Measurements from ENCODE around the gene XIRP2. TPM values are rescaled to one million over a fixed set of nuclear protein-coding genes. Genes with fewer than 3 reads are reported as not detected.

Gene XIRP2
- polyA plus RNA-seq (ENCODE audit: low read depth in 6 of 6), result under 1 TPM in 1 of 6 donors, not detected in 5; 0.25 TPM

DNA sequence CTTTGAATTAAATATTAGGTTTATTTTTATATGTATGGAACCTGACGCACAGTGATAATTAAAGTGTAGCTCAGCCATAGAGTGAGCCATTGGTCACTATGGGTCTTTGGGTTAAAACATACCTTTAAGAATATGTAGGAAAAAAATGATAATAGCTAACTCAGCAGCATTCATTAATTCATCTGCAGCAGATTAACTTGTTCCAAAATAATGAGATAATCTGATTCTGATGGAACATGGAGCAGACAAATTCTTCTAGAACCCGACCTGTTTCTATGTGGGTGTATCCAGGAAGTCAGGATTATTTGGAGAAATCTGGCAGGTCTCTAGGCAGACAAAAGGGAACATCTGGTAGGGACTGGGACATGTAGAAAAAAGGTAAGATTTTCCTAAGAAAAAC is at the start of gene XIRP2:
TSS of gene XIRP2 (plus strand) at position 301 of the 400 bp plus-strand sequence. CDS start 15,003 bp downstream, outside the sequence.
- Mint-ChIP-seq H3K4me1 (no peaks in the 10 kb centered on the region), H3K27me3 (no peaks in the 10 kb centered on the region), H3K9me3 (peaks cover 0 to 6% (median 0%) of the 10 kb centered on the region in 7 donors), H3K4me3 (no peak within 1 kb of the TSS), H3K36me3 (no peaks in the 10 kb centered on the region), H3K27ac (no peak within 1 kb of the TSS)
- ATAC-seq (ENCODE audit: low read depth in 2 of 2) (no peak), DNase-seq (no peak)

DNA sequence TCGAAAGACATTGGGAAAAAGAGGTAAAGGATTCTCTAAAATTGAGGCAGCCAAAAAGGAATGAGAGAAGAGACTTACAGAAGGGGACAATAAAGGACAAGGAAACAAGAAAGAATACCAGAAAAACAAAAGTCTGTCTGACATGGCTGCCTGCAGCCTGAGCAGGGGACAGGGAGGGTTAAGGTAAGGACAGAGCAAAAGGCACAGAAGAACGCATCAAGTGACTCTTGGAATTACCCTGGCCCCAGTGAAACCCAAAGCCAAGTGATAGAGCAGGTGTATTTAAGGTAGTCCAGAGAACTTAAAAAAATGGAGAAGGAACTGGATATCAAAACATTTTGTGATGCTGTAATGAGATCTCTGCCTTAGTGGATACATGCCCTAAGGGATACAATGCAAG is 47.1 kb upstream of the XIRP2 start:
- H3K36me3 Mint-ChIP-seq, result no peaks in the 10 kb centered on the region
- H3K9me3 Mint-ChIP-seq, result peaks cover 0 to 3% (median 0%) of the 10 kb centered on the region in 7 donors
- DNase-seq (no peak), ATAC-seq (ENCODE audit: low read depth in 2 of 2) (no peak)
- no peak overlapping the region for H3K4me3 Mint-ChIP-seq
- no peaks in the 10 kb centered on the region for H3K4me1 Mint-ChIP-seq
- peak overlapping the region in 2 of 6 donors; percentile 16 to 56 for H3K27ac Mint-ChIP-seq
- no peaks in the 10 kb centered on the region for H3K27me3 Mint-ChIP-seq

GRCh38 chr2:166841679-166842078 is 46.6 kb upstream of the XIRP2 start:
- H3K27me3 Mint-ChIP-seq, result no peaks in the 10 kb centered on the region
- H3K27ac Mint-ChIP-seq, result no peak overlapping the region
- DNase-seq (no peak), ATAC-seq (ENCODE audit: low read depth in 2 of 2) (no peak)
- H3K4me1 Mint-ChIP-seq, result no peaks in the 10 kb centered on the region
- H3K9me3 Mint-ChIP-seq, result peaks cover 0 to 6% (median 0%) of the 10 kb centered on the region in 7 donors
- H3K4me3 Mint-ChIP-seq, result no peak overlapping the region
- H3K36me3 Mint-ChIP-seq, result no peaks in the 10 kb centered on the region

DNA sequence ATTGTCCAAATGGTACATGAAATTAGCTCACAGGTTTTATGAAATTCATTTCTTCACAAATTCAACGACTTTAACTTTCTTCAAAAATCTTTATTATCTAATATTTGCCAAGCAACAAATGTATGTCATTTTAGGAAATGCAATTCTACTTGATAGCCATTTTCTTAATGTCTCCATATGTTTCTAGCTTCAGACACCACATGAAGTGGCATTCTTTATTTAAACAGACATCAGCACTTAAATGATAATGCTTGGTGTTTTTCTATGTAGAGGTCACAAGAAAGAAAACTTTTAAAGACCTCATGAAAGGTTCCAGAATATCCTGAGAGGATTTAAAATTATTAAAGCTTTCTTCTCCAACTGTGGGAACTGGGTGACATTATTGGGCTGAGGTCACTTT is 44.2 kb upstream of the XIRP2 start:
- Mint-ChIP-seq H3K36me3 (no peaks in the 10 kb centered on the region), H3K4me1 (no peaks in the 10 kb centered on the region), H3K9me3 (peaks cover 4 to 25% (median 7%) of the 10 kb centered on the region in 7 donors)

DNA sequence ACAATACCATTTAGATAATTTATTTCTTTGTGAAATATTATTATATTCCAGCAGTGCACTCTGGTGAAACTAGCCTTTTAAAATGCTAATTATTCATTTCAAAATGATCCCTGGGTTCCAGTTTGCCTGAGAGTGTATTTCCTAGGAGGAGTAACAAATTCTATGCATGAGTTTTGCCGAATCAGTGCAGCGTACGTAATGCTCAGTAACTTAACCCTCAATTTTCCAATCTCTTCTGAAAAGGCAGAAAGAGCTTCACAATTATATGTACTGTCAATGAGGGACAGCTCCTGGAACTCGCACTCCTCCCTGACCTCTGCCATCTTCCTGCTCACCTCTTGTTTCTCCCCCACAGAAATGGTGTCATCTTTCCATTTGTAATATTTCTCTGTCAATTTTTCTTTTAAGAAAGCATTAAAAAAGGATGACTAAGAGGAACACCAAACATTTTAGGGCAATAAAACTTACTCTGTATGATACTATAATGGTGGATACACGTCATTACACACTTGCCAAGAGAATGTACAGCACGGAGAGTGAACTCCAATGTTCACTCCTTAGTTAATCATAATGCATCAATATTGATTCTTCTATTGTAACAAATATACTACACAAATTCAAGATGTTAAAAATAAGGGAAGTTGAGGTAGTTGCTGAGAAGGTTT is 25.7 kb upstream of the XIRP2 start:
- no peaks in the 10 kb centered on the region for H3K9me3 Mint-ChIP-seq
- H3K27me3 Mint-ChIP-seq, result no peaks in the 10 kb centered on the region
- DNase-seq (no peak), ATAC-seq (ENCODE audit: low read depth in 2 of 2) (no peak)
- no peaks in the 10 kb centered on the region for H3K4me1 Mint-ChIP-seq
- no peaks in the 10 kb centered on the region for H3K36me3 Mint-ChIP-seq
- H3K27ac Mint-ChIP-seq, result no peak overlapping the region
- no peak overlapping the region for H3K4me3 Mint-ChIP-seq

More for the DNA sequence above, 44.2 kb upstream of the XIRP2 start:
- ATAC-seq (ENCODE audit: low read depth in 2 of 2) (no peak), DNase-seq (no peak)
- Mint-ChIP-seq H3K27me3 (no peaks in the 10 kb centered on the region), H3K27ac (no peak overlapping the region), H3K4me3 (no peak overlapping the region)

DNA sequence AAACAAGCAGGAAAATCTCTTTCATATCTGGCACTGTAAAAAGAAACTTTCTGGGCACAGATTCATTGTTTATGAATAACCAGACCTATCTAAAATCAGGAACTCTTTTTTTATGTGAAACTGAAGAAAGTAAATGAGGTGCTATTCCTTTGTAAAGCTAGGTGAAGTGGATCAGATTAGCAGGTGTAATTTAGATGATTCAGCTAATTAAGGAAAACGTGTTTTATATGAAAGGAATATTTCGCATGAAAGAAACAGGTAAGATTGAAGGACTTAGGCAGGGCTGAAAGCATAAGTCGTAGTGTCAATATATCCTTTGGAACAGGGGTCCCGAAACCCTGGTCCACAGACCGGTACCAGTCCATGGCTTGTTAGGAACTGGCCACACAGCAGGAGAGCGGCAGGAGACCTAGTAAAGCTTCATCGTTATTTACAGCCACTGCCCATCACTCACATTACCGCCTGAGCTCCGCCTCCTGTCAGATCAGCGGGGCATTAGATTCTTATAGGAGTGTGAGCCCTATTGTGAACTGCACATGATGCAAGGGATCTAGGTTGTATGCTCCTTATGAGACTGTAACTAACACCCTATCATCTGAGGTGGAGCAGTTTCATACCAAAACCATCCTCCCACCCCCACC is 20.3 kb upstream of the XIRP2 start:
- DNase-seq (no peak), ATAC-seq (ENCODE audit: low read depth in 2 of 2) (no peak)
- Mint-ChIP-seq H3K27ac (no peak overlapping the region), H3K9me3 (peaks cover 0 to 3% (median 0%) of the 10 kb centered on the region in 7 donors), H3K27me3 (no peaks in the 10 kb centered on the region), H3K4me1 (no peaks in the 10 kb centered on the region), H3K4me3 (no peak overlapping the region), H3K36me3 (no peaks in the 10 kb centered on the region)

GRCh38 chr2:166870346-166870745 is 17.9 kb upstream of the XIRP2 start:
- no peaks in the 10 kb centered on the region for H3K27me3 Mint-ChIP-seq
- no peak overlapping the region for H3K4me3 Mint-ChIP-seq
- H3K4me1 Mint-ChIP-seq, result no peaks in the 10 kb centered on the region
- no peaks in the 10 kb centered on the region for H3K36me3 Mint-ChIP-seq
- H3K27ac Mint-ChIP-seq, result no peak overlapping the region
- ATAC-seq (ENCODE audit: low read depth in 2 of 2), result no peak
- no peak for DNase-seq
- H3K9me3 Mint-ChIP-seq, result peaks cover 0 to 3% (median 0%) of the 10 kb centered on the region in 7 donors

GRCh38 chr2:166881177-166881576 is 7.1 kb upstream of the XIRP2 start:
- H3K4me1 Mint-ChIP-seq, result peaks cover 0 to 6% (median 0%) of the 10 kb centered on the region in 3 donors
- ATAC-seq (ENCODE audit: low read depth in 2 of 2) (no peak), DNase-seq (no peak)
- H3K9me3 Mint-ChIP-seq, result no peaks in the 10 kb centered on the region
- no peaks in the 10 kb centered on the region for H3K27me3 Mint-ChIP-seq
- H3K36me3 Mint-ChIP-seq, result no peaks in the 10 kb centered on the region
- no peak overlapping the region for H3K27ac Mint-ChIP-seq
- H3K4me3 Mint-ChIP-seq, result no peak overlapping the region

GRCh38 chr2:166882851-166883250 is 5.4 kb upstream of the XIRP2 start:
- no peak for ATAC-seq (ENCODE audit: low read depth in 2 of 2)
- Mint-ChIP-seq H3K4me1 (peaks cover 0 to 6% (median 0%) of the 10 kb centered on the region in 3 donors), H3K27ac (no peak overlapping the region), H3K36me3 (no peaks in the 10 kb centered on the region), H3K4me3 (no peak overlapping the region), H3K27me3 (no peaks in the 10 kb centered on the region), H3K9me3 (no peaks in the 10 kb centered on the region)
- no peak for DNase-seq

GRCh38 chr2:166891727-166892126 is 3.4 kb downstream of the XIRP2 start:
- no peak for DNase-seq
- no peak overlapping the region for H3K27ac Mint-ChIP-seq

GRCh38 chr2:166892397-166892796 is 4.1 kb downstream of the XIRP2 start:
- ATAC-seq (ENCODE audit: low read depth in 2 of 2), result no peak
- H3K27ac Mint-ChIP-seq, result no peak overlapping the region
- no peaks in the 10 kb centered on the region for H3K27me3 Mint-ChIP-seq
- H3K4me1 Mint-ChIP-seq, result no peaks in the 10 kb centered on the region
- peaks cover 0 to 6% (median 0%) of the 10 kb centered on the region in 7 donors for H3K9me3 Mint-ChIP-seq
- no peaks in the 10 kb centered on the region for H3K36me3 Mint-ChIP-seq
- DNase-seq, result no peak
- no peak overlapping the region for H3K4me3 Mint-ChIP-seq

More at GRCh38 chr2:166891727-166892126, 3.4 kb downstream of the XIRP2 start:
- no peaks in the 10 kb centered on the region for H3K27me3 Mint-ChIP-seq
- no peak overlapping the region for H3K4me3 Mint-ChIP-seq
- H3K36me3 Mint-ChIP-seq, result no peaks in the 10 kb centered on the region
- no peak for ATAC-seq (ENCODE audit: low read depth in 2 of 2)
- no peaks in the 10 kb centered on the region for H3K4me1 Mint-ChIP-seq
- H3K9me3 Mint-ChIP-seq, result peaks cover 0 to 6% (median 0%) of the 10 kb centered on the region in 7 donors

DNA sequence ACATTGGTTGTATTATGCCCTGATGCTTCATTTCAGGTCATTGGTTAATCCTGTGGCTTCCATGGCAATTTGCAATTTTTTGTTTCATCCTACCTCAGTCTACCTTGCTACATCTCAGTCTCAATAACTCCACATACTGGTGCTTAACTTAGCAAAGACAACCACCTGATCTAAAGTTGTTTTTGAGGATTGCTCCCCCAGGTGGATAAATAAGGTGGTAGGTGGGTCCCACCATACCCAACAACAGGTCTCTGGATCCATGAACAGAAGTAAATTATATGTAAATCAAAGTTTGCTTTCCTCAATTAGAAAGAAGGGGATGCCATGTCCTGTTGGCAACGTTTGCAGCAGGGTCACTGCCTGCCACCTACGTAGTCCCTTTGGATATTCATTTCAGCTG is 7.0 kb downstream of the XIRP2 start:
- DNase-seq (no peak), ATAC-seq (ENCODE audit: low read depth in 2 of 2) (no peak)
- H3K27me3 Mint-ChIP-seq, result no peaks in the 10 kb centered on the region
- H3K4me3 Mint-ChIP-seq, result no peak overlapping the region
- peaks cover 0 to 2% (median 0%) of the 10 kb centered on the region in 7 donors for H3K9me3 Mint-ChIP-seq
- H3K4me1 Mint-ChIP-seq, result no peaks in the 10 kb centered on the region
- no peak overlapping the region for H3K27ac Mint-ChIP-seq
- no peaks in the 10 kb centered on the region for H3K36me3 Mint-ChIP-seq

GRCh38 chr2:166897666-166898065 is 9.4 kb downstream of the XIRP2 start:
- H3K4me1 Mint-ChIP-seq, result no peaks in the 10 kb centered on the region
- H3K9me3 Mint-ChIP-seq, result peaks cover 0 to 2% (median 0%) of the 10 kb centered on the region in 7 donors
- no peaks in the 10 kb centered on the region for H3K36me3 Mint-ChIP-seq
- H3K4me3 Mint-ChIP-seq, result no peak overlapping the region
- no peaks in the 10 kb centered on the region for H3K27me3 Mint-ChIP-seq
- no peak for ATAC-seq (ENCODE audit: low read depth in 2 of 2)
- no peak for DNase-seq
- no peak overlapping the region for H3K27ac Mint-ChIP-seq

DNA sequence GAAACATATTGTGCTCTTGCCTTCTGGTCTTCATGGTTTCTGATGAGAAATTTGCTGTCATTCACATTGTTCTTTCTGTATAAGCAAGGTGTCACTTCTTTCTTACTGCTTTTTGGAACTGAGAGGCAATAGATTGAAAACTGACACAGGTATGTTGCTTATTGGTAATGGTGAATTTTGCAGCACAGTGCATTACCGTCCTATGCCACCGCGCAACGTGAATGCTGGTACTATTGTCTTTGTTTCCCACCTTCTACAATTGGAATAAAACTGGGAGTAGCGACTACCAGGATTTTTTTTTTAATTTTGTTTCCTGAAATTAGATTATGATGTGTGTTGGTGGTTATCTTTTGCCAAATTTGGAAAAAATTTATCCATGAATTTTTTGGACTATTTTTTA is 11.4 kb downstream of the XIRP2 start:
- H3K27ac Mint-ChIP-seq, result no peak overlapping the region
- DNase-seq, result no peak
- no peak for ATAC-seq (ENCODE audit: low read depth in 2 of 2)
- no peaks in the 10 kb centered on the region for H3K36me3 Mint-ChIP-seq
- no peaks in the 10 kb centered on the region for H3K27me3 Mint-ChIP-seq
- peaks cover 0 to 2% (median 0%) of the 10 kb centered on the region in 7 donors for H3K9me3 Mint-ChIP-seq
- no peaks in the 10 kb centered on the region for H3K4me1 Mint-ChIP-seq
- H3K4me3 Mint-ChIP-seq, result no peak overlapping the region
